ENCODE measurements around the gene TNFRSF1B.

Gene TNFRSF1B

GRCh38 chr1:12178511-12178910, 11.7 kb downstream of the TNFRSF1B start:
- Histone ChIP-seq H3K4me3 (ENCODE audit: low read depth, low read length) (no peak overlapping the region), H3K9ac (ENCODE audit: low read depth, low read length) (no peak overlapping the region), H3K27me3 (ENCODE audit: control insufficient read depth, insufficient read depth, low read length) (no peaks in the 10 kb centered on the region), H3K27ac (ENCODE audit: low read depth, low read length) (no peak overlapping the region), H3K36me3 (ENCODE audit: control insufficient read depth, insufficient read depth, low read length) (no peaks in the 10 kb centered on the region), H3K4me1 (ENCODE audit: control insufficient read depth, insufficient read depth, low read length) (peaks cover 5% of the 10 kb centered on the region; the same call in 1 of the 2 replicates), H3K9me3 (ENCODE audit: control insufficient read depth, insufficient read depth, low read length) (no peaks in the 10 kb centered on the region)

GRCh38 chr1:12179111-12179519, 12.3 kb downstream of the TNFRSF1B start:
- Histone ChIP-seq H3K27me3 (ENCODE audit: control insufficient read depth, insufficient read depth, low read length) (no peaks in the 10 kb centered on the region), H3K4me1 (ENCODE audit: control insufficient read depth, insufficient read depth, low read length) (peaks cover 7% of the 10 kb centered on the region; the same call in 1 of the 2 replicates), H3K27ac (ENCODE audit: low read depth, low read length) (no peak overlapping the region), H3K9ac (ENCODE audit: low read depth, low read length) (no peak overlapping the region), H3K9me3 (ENCODE audit: control insufficient read depth, insufficient read depth, low read length) (no peaks in the 10 kb centered on the region), H3K4me3 (ENCODE audit: low read depth, low read length) (no peak overlapping the region), H3K36me3 (ENCODE audit: control insufficient read depth, insufficient read depth, low read length) (no peaks in the 10 kb centered on the region)

- H3K27me3 ChIP-seq (ENCODE audit: control insufficient read depth, insufficient read depth, low read length): no peaks in the 10 kb centered on the region
Measured at GRCh38 chr1:12179676-12180075, 12.9 kb downstream of the TNFRSF1B start.

GRCh38 chr1:12180315-12180714, 13.5 kb downstream of the TNFRSF1B start:
- Histone ChIP-seq H3K27me3 (ENCODE audit: control insufficient read depth, insufficient read depth, low read length) (no peaks in the 10 kb centered on the region), H3K27ac (ENCODE audit: low read depth, low read length) (no peak overlapping the region), H3K9ac (ENCODE audit: low read depth, low read length) (no peak overlapping the region), H3K9me3 (ENCODE audit: control insufficient read depth, insufficient read depth, low read length) (no peaks in the 10 kb centered on the region), H3K4me3 (ENCODE audit: low read depth, low read length) (no peak overlapping the region), H3K4me1 (ENCODE audit: control insufficient read depth, insufficient read depth, low read length) (peaks cover 11% of the 10 kb centered on the region; the same call in 1 of the 2 replicates), H3K36me3 (ENCODE audit: control insufficient read depth, insufficient read depth, low read length) (no peaks in the 10 kb centered on the region)

More at GRCh38 chr1:12179676-12180075, 12.9 kb downstream of the TNFRSF1B start:
- H3K36me3 ChIP-seq (ENCODE audit: control insufficient read depth, insufficient read depth, low read length): no peaks in the 10 kb centered on the region
- no peak overlapping the region for H3K4me3 ChIP-seq (ENCODE audit: low read depth, low read length)
- peaks cover 11% of the 10 kb centered on the region; the same call in 1 of the 2 replicates for H3K4me1 ChIP-seq (ENCODE audit: control insufficient read depth, insufficient read depth, low read length)
- H3K9me3 ChIP-seq (ENCODE audit: control insufficient read depth, insufficient read depth, low read length): no peaks in the 10 kb centered on the region
- H3K27ac ChIP-seq (ENCODE audit: low read depth, low read length): no peak overlapping the region
- H3K9ac ChIP-seq (ENCODE audit: low read depth, low read length): no peak overlapping the region

- H3K27ac ChIP-seq (ENCODE audit: low read depth, low read length): no peak overlapping the region
- H3K36me3 ChIP-seq (ENCODE audit: control insufficient read depth, insufficient read depth, low read length): no peaks in the 10 kb centered on the region
- no peak overlapping the region for H3K4me3 ChIP-seq (ENCODE audit: low read depth, low read length)
- H3K27me3 ChIP-seq (ENCODE audit: control insufficient read depth, insufficient read depth, low read length): no peaks in the 10 kb centered on the region
- H3K4me1 ChIP-seq (ENCODE audit: control insufficient read depth, insufficient read depth, low read length): peaks cover 11% of the 10 kb centered on the region; the same call in 1 of the 2 replicates
- H3K9me3 ChIP-seq (ENCODE audit: control insufficient read depth, insufficient read depth, low read length): no peaks in the 10 kb centered on the region
- no peak overlapping the region for H3K9ac ChIP-seq (ENCODE audit: low read depth, low read length)
Measured at GRCh38 chr1:12180903-12181302, 14.1 kb downstream of the TNFRSF1B start.

- no peaks in the 10 kb centered on the region for H3K27me3 ChIP-seq (ENCODE audit: control insufficient read depth, insufficient read depth, low read length)
- no peak overlapping the region for H3K27ac ChIP-seq (ENCODE audit: low read depth, low read length)
- H3K4me1 ChIP-seq (ENCODE audit: control insufficient read depth, insufficient read depth, low read length): peaks cover 11% of the 10 kb centered on the region; the same call in 1 of the 2 replicates
- no peak overlapping the region for H3K9ac ChIP-seq (ENCODE audit: low read depth, low read length)
- no peaks in the 10 kb centered on the region for H3K9me3 ChIP-seq (ENCODE audit: control insufficient read depth, insufficient read depth, low read length)
- H3K36me3 ChIP-seq (ENCODE audit: control insufficient read depth, insufficient read depth, low read length): no peaks in the 10 kb centered on the region
- no peak overlapping the region for H3K4me3 ChIP-seq (ENCODE audit: low read depth, low read length)
Measured at GRCh38 chr1:12181568-12181967, 14.8 kb downstream of the TNFRSF1B start.

GRCh38 chr1:12182410-12182984, 15.7 kb downstream of the TNFRSF1B start:
- Histone ChIP-seq H3K9me3 (ENCODE audit: control insufficient read depth, insufficient read depth, low read length) (no peaks in the 10 kb centered on the region), H3K36me3 (ENCODE audit: control insufficient read depth, insufficient read depth, low read length) (no peaks in the 10 kb centered on the region), H3K9ac (ENCODE audit: low read depth, low read length) (no peak overlapping the region), H3K27ac (ENCODE audit: low read depth, low read length) (no peak overlapping the region), H3K4me3 (ENCODE audit: low read depth, low read length) (no peak overlapping the region), H3K27me3 (ENCODE audit: control insufficient read depth, insufficient read depth, low read length) (no peaks in the 10 kb centered on the region), H3K4me1 (ENCODE audit: control insufficient read depth, insufficient read depth, low read length) (peaks cover 11% of the 10 kb centered on the region; the same call in 1 of the 2 replicates)

GRCh38 chr1:12183095-12183794, 16.5 kb downstream of the TNFRSF1B start:
- Histone ChIP-seq H3K27ac (ENCODE audit: low read depth, low read length) (no peak overlapping the region), H3K36me3 (ENCODE audit: control insufficient read depth, insufficient read depth, low read length) (no peaks in the 10 kb centered on the region), H3K4me3 (ENCODE audit: low read depth, low read length) (no peak overlapping the region), H3K9me3 (ENCODE audit: control insufficient read depth, insufficient read depth, low read length) (no peaks in the 10 kb centered on the region), H3K9ac (ENCODE audit: low read depth, low read length) (no peak overlapping the region), H3K27me3 (ENCODE audit: control insufficient read depth, insufficient read depth, low read length) (no peaks in the 10 kb centered on the region), H3K4me1 (ENCODE audit: control insufficient read depth, insufficient read depth, low read length) (peaks cover 6% of the 10 kb centered on the region; the same call in 1 of the 2 replicates)

- peak overlapping the region; percentile 62 for H3K27ac ChIP-seq (ENCODE audit: low read depth, low read length)
- H3K9me3 ChIP-seq (ENCODE audit: control insufficient read depth, insufficient read depth, low read length): no peaks in the 10 kb centered on the region
- no peak overlapping the region for H3K4me3 ChIP-seq (ENCODE audit: low read depth, low read length)
- peaks cover 12% of the 10 kb centered on the region; the same call in 1 of the 2 replicates for H3K4me1 ChIP-seq (ENCODE audit: control insufficient read depth, insufficient read depth, low read length)
- H3K27me3 ChIP-seq (ENCODE audit: control insufficient read depth, insufficient read depth, low read length): no peaks in the 10 kb centered on the region
- H3K9ac ChIP-seq (ENCODE audit: low read depth, low read length): no peak overlapping the region
- no peaks in the 10 kb centered on the region for H3K36me3 ChIP-seq (ENCODE audit: control insufficient read depth, insufficient read depth, low read length)
Measured at GRCh38 chr1:12184008-12184681, 17.4 kb downstream of the TNFRSF1B start.

GRCh38 chr1:12185036-12185917, 18.5 kb downstream of the TNFRSF1B start:
- H3K9ac ChIP-seq (ENCODE audit: low read depth, low read length): no peak overlapping the region
- H3K4me3 ChIP-seq (ENCODE audit: low read depth, low read length): no peak overlapping the region
- H3K27me3 ChIP-seq (ENCODE audit: control insufficient read depth, insufficient read depth, low read length): no peaks in the 10 kb centered on the region
- peaks cover 12% of the 10 kb centered on the region; the same call in 1 of the 2 replicates for H3K4me1 ChIP-seq (ENCODE audit: control insufficient read depth, insufficient read depth, low read length)
- no peak overlapping the region for H3K27ac ChIP-seq (ENCODE audit: low read depth, low read length)
- no peaks in the 10 kb centered on the region for H3K36me3 ChIP-seq (ENCODE audit: control insufficient read depth, insufficient read depth, low read length)
- H3K9me3 ChIP-seq (ENCODE audit: control insufficient read depth, insufficient read depth, low read length): no peaks in the 10 kb centered on the region

Data from HUES48 (cell line).